GM23338 (cell line): ENCODE data around the gene WDR13. TPM values are rescaled to one million over a fixed set of nuclear protein-coding genes. Genes with fewer than 3 reads are reported as not detected.
"Not testable (repeated sequence)": the region's sequence is repeated elsewhere in the genome, so short reads cannot be mapped to it uniquely, and the experiment has no call there.

Experiments used
- ATAC-seq: fragments of 200-7000 bp; cut with Tn5 transposase; 3 replicates; pipeline ENCODE4 v1.9.1; 2020
- DNase-seq: peaks from one replicate; pipeline ENCODE4 v3.0.0-alpha.2; 2015; ENCODE audit warnings: low spot score
- H2AFZ ChIP-seq: fragments of 200-600 bp; sonication (generic); 2 replicates; pipeline ENCODE4 v1.8.0; 2016; ENCODE audit warnings: antibody characterized with exemption, mild to moderate bottlenecking, moderate library complexity
- H3F3A ChIP-seq: fragments of 200-600 bp; sonication (generic); replicated peaks from 2 replicates; pipeline ENCODE4 v1.8.0; 2017; ENCODE audit warnings: antibody characterized with exemption, mixed run types, low read depth
- H3K27ac ChIP-seq: fragments of 200-600 bp; sonication (generic); 2 replicates; pipeline ENCODE4 v1.6.1; 2016; ENCODE audit warnings: low read depth
- H3K27me3 ChIP-seq: fragments of 200-600 bp; sonication (generic); 2 replicates; pipeline ENCODE4 v1.8.0; 2016; ENCODE audit warnings: mild to moderate bottlenecking, mixed run types, moderate library complexity; ENCODE audit not compliant: insufficient read depth
- H3K36me3 ChIP-seq: fragments of 200-600 bp; sonication (generic); 2 replicates; pipeline ENCODE4 v1.8.0; 2016; ENCODE audit warnings: mild to moderate bottlenecking; ENCODE audit not compliant: insufficient read depth
- H3K4me1 ChIP-seq: fragments of 200-600 bp; sonication (generic); 2 replicates; pipeline ENCODE4 v1.8.0; 2016; ENCODE audit warnings: mild to moderate bottlenecking, moderate library complexity; ENCODE audit not compliant: insufficient read depth
- H3K4me2 ChIP-seq: fragments of 200-600 bp; sonication (generic); 2 replicates; pipeline ENCODE4 v1.7.1; 2017; ENCODE audit warnings: mixed run types
- H3K4me3 ChIP-seq: fragments of 200-600 bp; sonication (generic); 2 replicates; pipeline ENCODE4 v1.6.1; 2016; ENCODE audit warnings: mixed run types
- H3K79me2 ChIP-seq: fragments of 200-600 bp; sonication (generic); replicated peaks from 2 replicates; pipeline ENCODE4 v1.8.0; 2017; ENCODE audit warnings: mild to moderate bottlenecking; ENCODE audit not compliant: insufficient read depth
- H3K9me2 ChIP-seq: fragments of 200-600 bp; sonication (generic); 2 replicates; pipeline ENCODE4 v1.8.0; 2017; ENCODE audit not compliant: insufficient read depth
- H4K20me1 ChIP-seq: fragments of 200-600 bp; sonication (generic); replicated peaks from 2 replicates; pipeline ENCODE4 v1.8.0; 2017; ENCODE audit warnings: mild to moderate bottlenecking; ENCODE audit not compliant: insufficient read depth
- H3K27ac Mint-ChIP-seq: 2 replicates; pipeline ENCODE4 v1.8.0; 2020; ENCODE audit warnings: inconsistent platforms, mild to moderate bottlenecking, moderate library complexity, mixed read lengths
- H3K27me3 Mint-ChIP-seq: 3 replicates; pipeline ENCODE4 v1.8.0; 2022; ENCODE audit warnings: low read depth, mild to moderate bottlenecking, moderate library complexity, mixed read lengths, inconsistent platforms; ENCODE audit not compliant: insufficient read depth, poor library complexity
- H3K36me3 Mint-ChIP-seq: 3 replicates; pipeline ENCODE4 v1.8.0; 2021; ENCODE audit warnings: low read depth, mild to moderate bottlenecking, inconsistent platforms, moderate library complexity, mixed read lengths
- H3K4me1 Mint-ChIP-seq: 3 replicates; pipeline ENCODE4 v1.8.0; 2020; ENCODE audit warnings: mild to moderate bottlenecking, inconsistent platforms, mixed read lengths
- H3K4me3 Mint-ChIP-seq: 3 replicates; pipeline ENCODE4 v1.8.0; 2021; ENCODE audit warnings: moderate library complexity, mild to moderate bottlenecking, inconsistent platforms, mixed read lengths
- H3K9me3 Mint-ChIP-seq: 3 replicates; pipeline ENCODE4 v1.8.0; 2020; ENCODE audit warnings: moderate library complexity, mild to moderate bottlenecking, inconsistent platforms, mixed read lengths
- CTCF ChIP-seq, 2 experiments: fragments of 200-600 bp in 1 of 2; sonication (generic) in 1 of 2; conservative IDR thresholded peaks; 2 replicates each; pipeline versions ENCODE4 v1.5.1 to v1.6.1; 2016 to 2017; ENCODE audit warnings: antibody characterized with exemption in 2 of 2, low read depth in 2 of 2, mild to moderate bottlenecking in 2 of 2, moderate library complexity in 1 of 2
- ETS1 ChIP-seq: IDR thresholded peaks from 2 replicates; pipeline ENCODE4 v1.6.1; 2016; ENCODE audit warnings: antibody characterized with exemption
- EZH2phosphoT487 ChIP-seq: fragments of 200-600 bp; sonication (generic); IDR thresholded peaks from one replicate; pipeline ENCODE4 v1.8.1; 2018; ENCODE audit warnings: antibody characterized with exemption; ENCODE audit not compliant: unreplicated experiment
- JUNB ChIP-seq: IDR thresholded peaks from one replicate; pipeline ENCODE4 v1.6.1; 2016; ENCODE audit warnings: antibody characterized with exemption; ENCODE audit not compliant: unreplicated experiment
- NANOG ChIP-seq: IDR thresholded peaks from 2 replicates; pipeline ENCODE4 v1.6.1; 2016; ENCODE audit warnings: antibody characterized with exemption, borderline replicate concordance
- POLR2AphosphoS5 ChIP-seq: IDR thresholded peaks from 2 replicates; pipeline ENCODE4 v1.6.1; 2016; ENCODE audit warnings: antibody characterized with exemption, low read depth
- REST ChIP-seq: IDR thresholded peaks from one replicate; pipeline ENCODE4 v1.6.1; 2018; ENCODE audit warnings: antibody characterized with exemption; ENCODE audit not compliant: unreplicated experiment
- STAT1 ChIP-seq: IDR thresholded peaks from one replicate; pipeline ENCODE4 v1.6.1; 2016; ENCODE audit warnings: antibody characterized with exemption; ENCODE audit not compliant: unreplicated experiment
- ZNF114 ChIP-seq: fragments of 250-450 bp; sonication (Bioruptor Pico); IDR thresholded peaks from 2 replicates; pipeline ENCODE4 v1.5.0; 2020; ENCODE audit warnings: mild to moderate bottlenecking, moderate library complexity
- ZNF331 ChIP-seq: fragments of 250-450 bp; sonication (Bioruptor Pico); IDR thresholded peaks from 2 replicates; pipeline ENCODE4 v1.5.0; 2020; ENCODE audit warnings: low read depth, mild to moderate bottlenecking, moderate library complexity
- polyA plus RNA-seq: library from polyadenylated mRNA; unstranded; fragments of >200 nt; fragmentation: Nextera tagmentation; extraction: Ambion mirVana; gene quantifications from 2 replicates; pipeline ENCODE4 v1.2.1, GENCODE V29; 2016
- total RNA-seq: library from RNA; depleted of rRNA; stranded (reverse); fragments of >200 nt; shearing (Covaris generic); gene quantifications from 2 replicates; pipeline ENCODE4 v1.2.3, GENCODE V29; 2014

Gene WDR13
- total and polyA plus RNA-seq, 2 experiments from 2014 or later = 24.2 to 24.9 TPM

GRCh38 chrX:48555731-48556325, 41.5 kb upstream of the WDR13 start:
- DNase-seq, H3K27me3 ChIP-seq, H3K4me3 Mint-ChIP-seq, H3K4me3 ChIP-seq, H3K4me1 ChIP-seq, H4K20me1 ChIP-seq, H3K4me2 ChIP-seq, H3K4me1 Mint-ChIP-seq, H3K9me3 Mint-ChIP-seq, H3K36me3 ChIP-seq, ATAC-seq, H3K9me2 ChIP-seq, H3F3A ChIP-seq, H2AFZ ChIP-seq, H3K79me2 ChIP-seq, H3K36me3 Mint-ChIP-seq, H3K27ac ChIP-seq, H3K27ac Mint-ChIP-seq, H3K27me3 Mint-ChIP-seq: not testable (repeated sequence)

GRCh38 chrX:48558271-48558670, 39.0 kb upstream of the WDR13 start:
- no peak overlapping the region for H3K27ac ChIP-seq
- Mint-ChIP-seq H3K27me3 (no peaks in the 10 kb centered on the region), H3K4me1 (peaks cover 3% of the 10 kb centered on the region; the same call in 1 of the 3 replicates), H3K36me3 (peaks cover 12% of the 10 kb centered on the region; the same call in 2 of the 3 replicates), H3K27ac (no peak overlapping the region), H3K4me3 (no peak overlapping the region), H3K9me3 (no peaks in the 10 kb centered on the region)
- H3K27me3 ChIP-seq = no peaks in the 10 kb centered on the region
- no peaks in the 10 kb centered on the region for H3F3A ChIP-seq
- no peaks in the 10 kb centered on the region for H3K4me1 ChIP-seq
- DNase-seq (no peak), ATAC-seq (no peak)
- no peaks in the 10 kb centered on the region for H3K79me2 ChIP-seq
- no peaks in the 10 kb centered on the region for H3K36me3 ChIP-seq
- no peak overlapping the region for H3K4me3 ChIP-seq
- H4K20me1 ChIP-seq = no peaks in the 10 kb centered on the region
- H3K9me2 ChIP-seq = no peaks in the 10 kb centered on the region
- H2AFZ ChIP-seq = no peak overlapping the region
- no peak overlapping the region for H3K4me2 ChIP-seq
- TF ChIP-seq NANOG = no peak
- TF ChIP-seq REST = no peak
- no peak for TF ChIP-seq ZNF331
- no peak for TF ChIP-seq CTCF (conservative IDR thresholded peaks at IDR 0.05; ENCODE audit: low read depth in 2 of 2)
- TF ChIP-seq JUNB = no peak
- no peak for TF ChIP-seq STAT1
- TF ChIP-seq ETS1 = no peak
- no peak for TF ChIP-seq ZNF114
- TF ChIP-seq EZH2phosphoT487 = no peak
- no peak for TF ChIP-seq POLR2AphosphoS5
